ENCODE measurements around the gene ACVR1. TPM values are rescaled to one million over a fixed set of nuclear protein-coding genes. Genes with fewer than 3 reads are reported as not detected.

ACVR1 gene
- total RNA-seq, 1 donor from 2014 or later: 35.0 TPM

GRCh38 chr2:157843935-157844334 lies 32.2 kb downstream of the ACVR1 start:
- no peaks in the 10 kb centered on the region for H3K36me3 ChIP-seq
- no peak for DNase-seq
- ATAC-seq: no peak
- no peak overlapping the region for H3K27ac ChIP-seq
- no peaks in the 10 kb centered on the region for H3K27me3 ChIP-seq (ENCODE audit: low read depth)
- no peaks in the 10 kb centered on the region for H3K9me3 ChIP-seq
- H3K4me3 ChIP-seq: no peak overlapping the region
- intact Hi-C loops (cut with DNase I): no loop called here
- no peak for TF ChIP-seq CTCF (IDR thresholded peaks at IDR 0.05)
- H3K4me1 ChIP-seq: peaks cover 36% of the 10 kb centered on the region

- ATAC-seq: no peak
- TF ChIP-seq CTCF (IDR thresholded peaks at IDR 0.05): no peak
- Histone ChIP-seq H3K27me3 (ENCODE audit: low read depth) (no peaks in the 10 kb centered on the region), H3K27ac (no peak overlapping the region), H3K4me1 (peaks cover 45% of the 10 kb centered on the region), H3K4me3 (no peak overlapping the region), H3K9me3 (no peaks in the 10 kb centered on the region), H3K36me3 (no peaks in the 10 kb centered on the region)
- DNase-seq: no peak
- intact Hi-C loops (cut with DNase I): no loop called here
Observed at GRCh38 chr2:157843081-157843480, 33.0 kb downstream of the ACVR1 start.

- no peak for ATAC-seq
Observed at GRCh38 chr2:157842106-157842879, 33.8 kb downstream of the ACVR1 start.

GRCh38 chr2:157841485-157841884 lies 34.6 kb downstream of the ACVR1 start:
- no peak for ATAC-seq
- DNase-seq: no peak
- peaks cover 59% of the 10 kb centered on the region for H3K4me1 ChIP-seq
- H3K27ac ChIP-seq: no peak overlapping the region
- H3K27me3 ChIP-seq (ENCODE audit: low read depth): no peaks in the 10 kb centered on the region
- TF ChIP-seq CTCF (IDR thresholded peaks at IDR 0.05): no peak
- H3K4me3 ChIP-seq: no peak overlapping the region
- intact Hi-C loops (cut with DNase I): no loop called here
- H3K9me3 ChIP-seq: no peaks in the 10 kb centered on the region
- no peaks in the 10 kb centered on the region for H3K36me3 ChIP-seq

More at GRCh38 chr2:157842106-157842879, 33.8 kb downstream of the ACVR1 start:
- TF ChIP-seq CTCF (IDR thresholded peaks at IDR 0.05): no peak
- Histone ChIP-seq H3K9me3 (no peaks in the 10 kb centered on the region), H3K4me3 (no peak overlapping the region), H3K4me1 (peaks cover 53% of the 10 kb centered on the region), H3K27ac (no peak overlapping the region), H3K27me3 (ENCODE audit: low read depth) (no peaks in the 10 kb centered on the region), H3K36me3 (no peaks in the 10 kb centered on the region)
- intact Hi-C loops (cut with DNase I): no loop called here
- no peak for DNase-seq

- Histone ChIP-seq H3K4me3 (no peak overlapping the region), H3K9me3 (no peaks in the 10 kb centered on the region), H3K36me3 (no peaks in the 10 kb centered on the region), H3K27ac (no peak overlapping the region), H3K4me1 (peaks cover 64% of the 10 kb centered on the region), H3K27me3 (ENCODE audit: low read depth) (no peaks in the 10 kb centered on the region)
- peak; percentile 43 to 55 for ATAC-seq
- intact Hi-C loops (cut with DNase I): no loop called here
- no peak for TF ChIP-seq CTCF (IDR thresholded peaks at IDR 0.05)
- DNase-seq: peak; percentile 55
Observed at GRCh38 chr2:157840568-157841156, 35.5 kb downstream of the ACVR1 start.

Data from lower lobe of right lung (tissue), 2 donors.